Ecto neural progenitor cell (in vitro differentiated cells): ENCODE measurements around the gene GGT6.

Experiments
- DNase-seq: peaks from one replicate; pipeline ENCODE4 v3.0.0-alpha.2; 2018; ENCODE audit warnings: low spot score

The GGT6 gene

DNA sequence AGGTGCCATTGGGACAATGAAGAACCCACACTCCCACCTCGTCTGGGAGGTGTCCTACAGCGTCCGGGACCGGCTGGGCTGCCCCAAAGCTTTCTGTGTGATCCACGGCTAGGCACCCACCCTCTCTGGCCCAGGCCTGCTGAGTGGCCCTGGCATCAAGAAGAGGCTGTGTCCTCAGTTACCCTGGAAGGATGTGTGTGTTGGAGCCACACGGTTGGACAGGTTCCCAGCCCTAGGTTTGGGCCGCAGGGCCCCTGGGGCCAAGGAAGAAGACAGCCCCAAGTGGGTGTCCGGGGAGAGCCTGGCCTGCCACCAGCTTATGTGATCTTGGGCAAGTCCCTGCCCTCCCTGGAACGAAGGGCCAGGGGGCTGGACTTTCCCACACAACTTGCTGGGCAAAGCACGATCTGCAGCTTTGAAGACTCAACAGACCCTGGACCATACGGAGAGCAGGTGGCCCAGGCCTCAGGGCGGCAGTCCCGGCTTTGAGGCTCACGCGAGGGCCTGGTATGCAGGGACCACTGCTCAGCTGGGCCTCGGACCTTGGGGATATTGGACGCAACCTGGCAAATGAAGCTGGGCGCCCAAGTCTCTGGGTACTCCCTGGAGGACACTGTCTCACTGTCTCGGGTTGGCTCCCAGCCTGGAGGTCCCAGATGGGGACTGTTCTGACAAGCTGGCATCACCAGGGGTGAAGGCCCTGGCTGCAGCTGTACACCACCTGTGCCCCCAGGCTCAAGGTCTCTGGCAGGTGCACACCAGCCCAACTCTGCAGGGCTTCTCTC lies 22.7 kb downstream of the GGT6 start:
- no peak for DNase-seq

DNA sequence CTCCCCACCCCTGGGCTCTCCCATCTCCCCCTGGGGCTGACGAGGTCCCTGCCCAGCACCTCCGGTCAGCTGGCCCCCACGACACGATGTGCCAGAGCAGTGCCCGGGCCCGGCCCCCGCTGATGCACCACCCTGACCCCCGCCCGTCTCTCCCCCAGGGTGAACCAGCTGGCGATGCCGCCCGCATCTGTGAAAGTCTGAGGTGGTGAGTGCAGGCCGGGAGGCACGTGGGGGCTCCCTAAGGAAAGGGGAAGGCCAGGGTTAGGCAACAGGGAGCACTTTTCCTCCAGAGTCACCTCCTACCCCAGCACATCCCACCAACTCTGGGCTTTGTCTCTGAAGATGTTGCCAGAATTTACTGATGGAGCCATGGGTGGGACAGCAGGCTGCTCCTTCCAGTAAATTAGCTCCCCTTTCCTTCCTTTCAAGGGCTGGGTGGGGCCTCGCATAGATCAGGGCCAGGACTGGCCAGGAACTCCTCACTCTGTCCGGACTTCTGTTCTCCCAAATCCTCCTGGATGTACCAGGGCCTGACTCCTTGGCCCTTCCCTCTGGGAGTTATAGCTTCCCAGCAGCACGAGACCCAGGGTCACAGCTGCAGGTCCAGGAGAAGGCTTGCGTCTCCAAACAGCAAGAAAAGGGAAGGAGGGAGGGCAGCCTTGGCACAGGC lies 23.5 kb downstream of the GGT6 start:
- DNase-seq, result no peak

DNA sequence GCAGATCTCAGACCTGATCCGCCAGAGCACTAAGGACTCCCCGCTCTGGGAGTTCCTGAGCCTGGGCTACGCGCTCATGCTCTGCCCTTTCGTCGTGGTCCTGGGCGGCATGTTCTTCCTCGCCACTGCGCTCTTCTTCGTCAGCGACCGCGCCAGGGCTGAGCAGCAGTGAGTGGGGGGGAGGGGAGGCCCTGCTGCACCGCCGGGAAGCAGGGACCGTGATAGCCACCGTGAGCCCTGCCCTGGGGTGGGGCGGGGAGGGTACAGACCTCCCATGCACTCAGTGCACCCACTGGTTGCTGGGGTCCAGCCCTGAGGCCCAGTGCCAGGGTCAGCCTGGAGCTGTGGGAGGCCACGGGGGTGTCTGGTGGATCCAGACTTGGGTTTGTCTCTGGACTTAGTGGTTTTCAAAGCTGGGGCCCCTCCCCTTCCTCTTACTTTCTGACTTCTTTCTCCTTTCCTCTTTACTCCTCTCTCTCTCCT lies 24.1 kb downstream of the GGT6 start:
- no peak for DNase-seq

DNA sequence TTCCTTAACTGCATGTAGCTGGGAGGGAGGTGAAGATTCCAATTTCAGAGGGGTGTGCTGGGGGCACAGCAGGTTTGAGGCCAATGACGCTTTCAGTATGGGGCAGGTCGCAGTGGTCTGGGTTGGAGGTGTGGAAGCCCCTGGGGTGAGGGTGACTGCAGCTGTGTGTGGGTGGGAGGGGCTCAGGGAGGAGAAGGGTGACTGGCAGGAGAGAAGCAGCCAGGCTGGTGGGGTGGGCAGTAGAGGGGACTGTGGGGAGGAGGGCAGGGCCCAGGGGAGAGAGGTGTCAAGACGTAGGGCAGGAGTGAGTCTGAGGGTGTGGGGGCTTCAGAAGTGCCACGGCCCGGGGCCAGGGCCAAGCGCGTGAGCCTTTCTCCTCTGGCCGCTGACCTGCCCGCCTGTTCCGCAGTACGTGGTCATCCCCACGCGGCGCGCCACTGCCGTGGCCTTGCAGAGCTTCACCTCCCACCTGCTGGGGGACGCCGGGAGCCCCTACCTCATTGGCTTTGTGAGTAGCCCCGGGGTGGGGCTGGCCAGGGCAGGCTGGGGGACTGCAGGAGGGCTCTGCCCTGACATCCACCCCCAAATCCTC lies 24.6 kb downstream of the GGT6 start:
- no peak for DNase-seq

DNA sequence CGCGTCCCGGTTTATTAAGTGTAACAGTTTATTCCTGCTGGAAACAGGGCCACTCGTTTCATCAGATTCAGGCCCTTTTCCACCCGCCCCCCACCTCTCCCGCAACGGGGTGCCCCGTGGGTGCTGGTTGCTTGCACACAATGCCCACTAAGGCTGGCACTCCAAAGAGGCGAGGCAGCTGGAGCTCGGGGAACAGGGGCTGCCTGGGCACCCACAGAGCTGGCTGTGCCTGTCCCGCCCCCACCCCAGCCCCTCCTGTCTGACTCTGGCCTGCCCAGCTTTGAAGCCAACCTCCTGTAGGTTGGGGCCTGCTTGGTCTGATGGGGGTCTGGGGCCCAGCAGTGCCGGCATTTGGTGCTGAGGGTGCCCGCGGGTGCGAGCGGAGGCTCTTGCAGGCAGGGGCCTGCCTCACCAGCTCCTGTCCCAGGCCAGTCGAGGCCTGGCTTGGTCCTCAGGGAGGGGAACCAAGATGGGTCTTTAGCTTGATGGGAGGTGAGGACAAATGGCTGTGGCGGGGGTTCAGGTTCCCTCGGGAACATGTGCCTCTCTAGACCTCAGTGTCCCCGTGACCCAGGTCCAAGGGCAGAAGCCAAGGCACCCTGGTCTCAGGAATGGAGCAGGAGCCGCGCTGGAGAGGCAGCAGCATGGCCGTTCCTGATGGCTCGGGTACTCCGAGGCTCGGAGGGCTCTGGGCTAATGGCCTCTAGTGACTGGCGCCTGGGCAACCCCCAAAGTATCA lies 25.3 kb downstream of the GGT6 start:
- no peak for DNase-seq

DNA sequence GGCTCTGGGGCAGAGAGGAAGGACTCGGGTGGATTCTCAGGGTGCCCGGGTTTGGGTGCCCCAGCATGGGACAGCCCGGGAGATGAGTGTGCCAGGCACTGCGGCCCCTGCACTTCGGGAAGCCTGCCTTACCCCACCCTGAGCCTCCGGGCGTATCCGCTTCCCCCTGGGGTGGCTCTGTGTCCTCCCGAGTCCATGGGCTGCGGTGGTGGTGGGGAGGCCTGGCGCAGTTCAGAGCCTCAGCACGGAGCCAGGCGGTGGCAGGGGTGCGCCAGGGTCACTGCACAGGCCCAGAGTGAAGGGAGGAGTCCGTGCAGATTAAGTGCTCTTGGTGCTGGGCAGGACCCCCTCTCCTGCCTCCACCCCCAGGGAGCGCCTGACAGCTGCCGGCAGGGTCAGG lies 25.9 kb downstream of the GGT6 start:
- DNase-seq, result no peak

DNA sequence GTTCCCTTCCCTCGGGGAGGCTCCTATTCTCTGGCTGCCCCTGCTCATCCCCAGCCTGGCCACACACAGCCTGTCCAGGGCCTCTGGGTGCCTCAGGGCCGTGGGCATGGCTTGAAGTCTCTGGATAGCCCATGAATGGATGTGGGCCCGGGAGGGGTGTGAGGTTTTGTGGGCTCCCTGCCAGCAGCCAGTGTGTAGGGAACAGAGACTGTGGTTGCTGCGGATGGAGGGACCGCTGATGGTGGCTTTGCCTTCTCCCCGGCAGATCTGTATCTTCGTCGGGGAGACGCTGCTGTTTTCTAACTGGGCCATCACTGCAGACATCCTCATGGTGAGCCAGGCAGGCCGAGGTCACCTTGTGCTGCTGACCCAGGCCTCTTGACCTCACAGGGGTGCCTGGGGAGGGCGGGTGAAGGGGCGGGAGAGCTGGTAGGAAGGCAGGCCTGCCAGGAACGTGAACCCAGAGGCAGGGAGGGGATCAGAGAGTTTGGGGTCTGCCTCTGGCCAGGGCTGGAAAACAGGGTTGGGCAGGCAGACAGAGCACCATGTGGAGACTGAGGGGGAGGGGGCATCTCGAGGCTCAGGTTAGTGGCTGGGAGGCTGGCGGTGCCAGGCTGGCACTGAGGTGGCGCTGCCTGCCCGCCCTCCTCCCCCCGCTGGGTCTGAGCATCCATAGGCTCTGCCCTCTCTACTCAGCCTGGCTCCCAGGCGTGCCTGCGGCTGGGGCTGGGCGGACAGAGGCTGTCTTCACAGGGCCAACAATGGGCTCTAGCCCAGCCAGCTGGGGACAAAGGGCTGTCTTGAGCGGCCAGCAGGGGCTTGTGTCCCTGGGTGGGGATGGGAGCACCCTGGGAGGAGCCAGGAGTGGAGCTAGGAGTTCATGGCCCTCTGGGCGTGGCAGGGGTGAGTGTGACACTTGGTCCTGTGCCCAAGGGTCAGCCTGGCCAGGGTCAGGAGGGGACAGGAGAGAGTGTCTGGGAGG lies 26.6 kb downstream of the GGT6 start:
- DNase-seq, result peak; percentile 73

DNA sequence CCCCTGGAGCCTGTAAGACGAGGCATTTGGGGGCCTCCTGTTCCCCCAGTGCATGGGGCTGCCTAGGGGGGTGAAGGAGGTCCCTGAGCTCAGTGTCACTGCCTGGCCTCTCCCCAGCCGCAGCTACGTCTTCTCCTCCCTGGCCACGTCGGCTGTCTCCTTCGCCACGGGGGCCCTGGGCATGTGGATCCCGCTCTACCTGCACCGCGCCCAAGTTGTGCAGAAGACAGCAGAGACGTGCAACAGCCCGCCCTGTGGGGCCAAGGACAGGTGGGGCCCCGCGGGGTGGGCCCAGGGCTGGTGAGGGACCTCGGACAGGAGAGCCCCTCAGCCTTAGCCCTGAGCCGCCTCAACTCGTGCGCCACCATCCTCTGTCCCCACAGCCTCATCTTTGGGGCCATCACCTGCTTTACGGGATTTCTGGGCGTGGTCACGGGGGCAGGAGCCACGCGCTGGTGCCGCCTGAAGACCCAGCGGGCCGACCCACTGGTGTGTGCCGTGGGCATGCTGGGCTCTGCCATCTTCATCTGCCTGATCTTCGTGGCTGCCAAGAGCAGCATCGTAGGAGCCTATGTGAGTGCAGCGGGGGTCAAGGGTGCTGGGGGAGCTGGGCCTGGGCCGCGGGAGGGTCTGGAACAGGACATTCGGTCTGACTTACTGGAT lies 27.4 kb downstream of the GGT6 start:
- DNase-seq, result no peak

DNA sequence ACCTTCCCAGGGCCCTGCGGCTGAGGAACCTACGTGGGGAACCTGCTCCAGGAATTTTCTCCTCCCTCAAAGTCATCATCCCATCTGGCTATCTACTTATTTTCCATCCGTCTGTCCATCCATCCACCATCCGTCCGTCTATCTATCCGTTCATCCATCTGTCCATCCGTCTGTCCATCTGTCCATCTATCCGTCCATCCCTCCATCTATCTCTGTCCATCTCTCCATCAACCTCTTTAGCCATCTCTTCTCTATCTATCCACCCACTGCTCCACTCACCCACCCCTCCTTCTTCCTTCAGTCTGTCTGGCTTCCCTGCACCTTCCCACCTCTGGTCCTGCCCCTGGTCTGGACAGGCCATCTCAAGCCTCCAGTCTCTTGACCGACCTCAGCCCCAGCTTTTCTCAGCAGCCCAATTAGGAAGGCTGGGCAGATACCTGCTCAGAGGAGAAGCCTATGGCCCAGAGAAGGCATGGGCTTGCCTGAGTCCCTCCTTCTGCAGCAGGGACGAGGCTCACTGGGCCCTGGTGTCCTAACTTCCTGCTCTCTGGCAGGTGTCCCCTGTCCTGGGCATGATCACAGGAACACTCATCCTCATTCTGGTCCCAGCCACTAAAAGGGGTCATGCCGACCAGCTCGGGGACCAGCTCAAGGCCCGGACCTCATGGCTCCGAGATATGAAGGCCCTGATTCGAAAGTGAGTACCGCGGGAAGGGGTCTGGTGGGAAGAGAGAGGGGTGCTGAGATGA lies 28.2 kb downstream of the GGT6 start:
- DNase-seq, result no peak

DNA sequence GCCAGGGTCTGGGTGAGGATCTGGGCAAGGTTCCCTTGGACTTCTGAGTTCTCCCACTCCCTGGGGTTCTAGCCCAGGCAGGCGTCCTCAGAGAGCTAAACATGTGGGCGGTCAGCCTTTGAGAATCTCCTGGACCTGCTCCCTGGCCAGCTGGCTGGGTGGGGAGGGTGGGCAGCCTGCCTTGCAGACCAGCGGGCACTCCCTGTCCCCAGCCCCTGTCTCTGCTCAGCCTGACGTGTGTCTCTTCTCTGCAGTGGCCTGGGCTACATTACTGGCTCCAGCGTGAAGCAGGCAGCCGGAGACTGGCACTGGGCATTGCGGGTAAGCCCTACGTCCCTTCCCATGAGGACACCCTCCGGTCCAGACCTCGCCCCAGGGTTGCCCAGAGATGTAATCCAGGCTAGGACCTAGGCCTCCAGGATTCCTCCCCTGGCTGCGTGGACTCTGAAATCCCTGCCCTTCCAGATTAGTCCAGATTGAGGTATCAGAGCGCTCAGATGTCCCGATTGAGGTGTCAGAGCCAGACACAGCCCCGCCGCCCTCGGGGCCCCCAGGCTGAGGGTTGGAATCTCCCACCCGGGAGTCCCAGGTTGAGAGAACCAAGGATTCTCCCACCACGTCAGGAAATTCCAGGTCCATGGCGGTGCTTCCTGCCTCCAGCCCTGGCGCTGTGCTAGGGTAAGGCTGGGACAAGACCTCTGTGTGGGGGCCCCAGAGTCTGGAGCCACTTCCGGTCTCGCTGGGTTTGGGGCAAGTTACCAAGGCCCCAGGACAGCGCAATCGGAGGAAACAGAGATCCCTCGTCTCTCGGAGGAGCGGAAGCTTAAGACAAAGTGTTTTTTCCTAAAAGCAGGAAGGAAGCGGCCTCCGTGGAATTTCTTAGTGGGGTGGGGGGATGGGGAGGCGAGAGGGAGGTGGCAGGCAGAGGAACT lies 29.3 kb downstream of the GGT6 start:
- DNase-seq, result no peak

DNA sequence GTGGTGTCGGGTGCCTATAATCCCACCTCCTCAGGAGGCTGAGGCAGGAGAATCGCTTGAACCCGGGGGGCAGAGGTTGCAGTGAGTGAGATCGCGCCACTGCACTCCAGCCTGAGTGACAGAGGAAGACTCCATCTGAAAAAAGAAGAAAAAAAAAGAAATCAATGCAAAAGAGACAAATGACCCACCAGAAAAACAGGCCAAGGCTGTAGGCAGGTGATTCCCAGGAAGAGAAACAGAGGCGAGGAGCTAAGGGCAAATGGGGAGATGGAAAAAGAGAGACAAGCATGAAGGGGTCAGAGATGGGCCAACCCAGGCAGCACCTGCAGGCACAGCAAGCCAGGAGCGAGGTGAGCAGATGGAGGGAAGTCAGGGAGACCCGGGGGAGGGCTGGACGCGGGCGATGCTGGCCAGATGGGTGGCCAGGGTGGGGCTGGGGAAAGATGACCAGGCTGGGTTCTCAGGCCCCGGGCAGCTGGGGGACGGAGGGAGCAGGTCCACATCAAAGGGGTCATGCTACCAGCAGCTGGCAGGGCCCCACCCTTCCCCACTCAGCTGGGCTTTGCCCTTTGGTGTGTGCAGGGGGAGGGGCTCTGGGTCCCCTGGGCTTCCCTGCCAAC lies 30.7 kb downstream of the GGT6 start:
- DNase-seq, result no peak

DNA sequence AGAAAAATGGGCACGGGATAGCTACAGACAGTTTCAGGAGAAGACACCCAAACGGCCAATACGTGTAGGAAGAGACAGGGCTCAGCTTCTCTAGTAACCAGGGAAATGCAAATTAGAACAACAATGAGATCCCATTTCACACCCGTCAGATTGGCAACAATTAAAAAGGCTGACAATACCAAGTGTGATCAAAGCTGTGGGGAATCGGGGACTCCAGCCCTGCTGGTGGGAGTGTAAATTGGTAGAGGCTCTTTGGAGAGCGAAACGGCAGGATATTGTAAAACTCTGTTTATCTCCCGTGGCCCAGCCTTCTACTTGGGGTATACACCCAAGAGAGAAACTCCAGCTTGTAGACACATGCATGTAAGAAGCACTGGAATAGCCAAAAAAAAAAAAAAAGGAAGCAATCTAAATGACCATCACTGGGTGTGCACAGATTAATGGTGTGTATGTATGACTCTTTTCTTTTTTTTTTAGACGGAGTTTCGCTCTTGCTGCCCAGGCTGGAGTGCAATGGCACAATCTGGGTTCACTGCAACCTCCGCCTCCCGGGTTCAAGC lies 32.7 kb downstream of the GGT6 start:
- no peak for DNase-seq

DNA sequence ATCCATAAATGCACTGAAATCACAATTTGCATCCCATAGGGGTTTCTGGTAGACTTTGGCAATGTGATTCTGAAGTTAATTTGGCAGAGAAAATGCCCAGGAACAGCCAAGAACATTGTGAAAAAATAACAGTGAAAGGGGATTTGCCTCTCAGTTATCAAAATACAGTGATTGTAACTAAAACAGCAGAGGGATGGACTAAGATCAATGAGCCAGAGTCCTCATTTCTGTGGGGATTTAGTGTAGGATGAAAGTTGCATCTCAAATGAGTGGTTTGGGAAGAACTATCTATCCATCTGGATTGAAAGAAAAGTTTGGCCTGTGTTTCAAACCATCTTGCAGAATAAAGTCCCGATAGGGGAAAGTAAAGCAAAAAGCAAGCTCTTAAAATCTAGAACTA lies 33.2 kb downstream of the GGT6 start:
- no peak for DNase-seq

DNA sequence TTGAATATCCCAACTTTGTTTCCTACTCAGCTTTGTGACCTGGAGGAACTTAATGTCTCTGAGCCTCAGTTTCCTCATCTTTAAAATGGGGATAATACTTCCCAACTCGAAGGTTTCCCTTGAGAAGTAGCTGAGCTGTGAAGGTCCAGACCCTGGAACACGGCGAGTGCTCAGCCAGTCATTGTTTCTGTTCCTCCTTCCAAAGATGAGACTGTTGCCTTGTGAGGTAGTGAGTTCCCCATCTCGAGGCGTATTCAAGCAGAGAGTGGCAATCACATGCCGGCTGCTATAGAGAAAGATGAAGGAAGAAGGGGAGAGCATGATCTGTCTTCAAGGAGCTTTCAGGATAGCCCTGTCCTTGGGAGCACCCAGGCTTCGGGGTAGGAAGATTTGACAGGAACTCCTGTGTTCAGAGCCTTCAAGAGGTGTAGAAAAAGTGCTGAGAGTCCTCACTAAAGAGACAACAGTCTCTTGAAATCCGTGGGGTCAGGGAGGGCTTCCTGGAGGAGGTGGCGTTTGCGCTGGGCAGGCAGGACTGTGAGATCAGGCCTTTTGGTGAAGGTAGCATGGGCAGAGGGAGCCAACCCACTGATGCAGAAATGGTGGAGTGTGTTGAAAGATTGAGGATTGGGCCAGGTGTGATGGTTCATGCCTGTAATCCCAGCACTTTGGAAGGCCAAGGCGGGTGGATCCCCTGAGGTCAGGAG lies 34.5 kb downstream of the GGT6 start:
- DNase-seq, result no peak

DNA sequence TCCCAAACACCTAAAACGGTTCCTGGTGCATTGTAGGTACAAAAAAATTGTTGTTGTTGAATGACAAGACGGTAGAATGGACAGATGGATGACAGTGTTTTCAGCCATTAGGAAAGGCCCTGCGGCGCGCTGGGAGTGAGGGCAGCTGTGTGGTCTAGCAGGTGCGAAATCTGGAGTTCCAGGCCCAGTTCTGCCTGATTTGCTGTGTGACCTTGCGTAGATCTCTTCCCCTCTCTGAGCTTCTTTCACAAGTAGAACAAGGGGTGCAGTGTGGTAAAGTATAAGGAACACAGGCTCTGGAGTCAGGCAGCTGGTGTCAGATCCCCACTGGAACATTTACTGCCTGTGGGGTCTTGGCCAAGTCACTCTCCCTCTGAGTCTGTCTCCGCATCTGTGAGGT lies 36.4 kb downstream of the GGT6 start:
- no peak for DNase-seq

DNA sequence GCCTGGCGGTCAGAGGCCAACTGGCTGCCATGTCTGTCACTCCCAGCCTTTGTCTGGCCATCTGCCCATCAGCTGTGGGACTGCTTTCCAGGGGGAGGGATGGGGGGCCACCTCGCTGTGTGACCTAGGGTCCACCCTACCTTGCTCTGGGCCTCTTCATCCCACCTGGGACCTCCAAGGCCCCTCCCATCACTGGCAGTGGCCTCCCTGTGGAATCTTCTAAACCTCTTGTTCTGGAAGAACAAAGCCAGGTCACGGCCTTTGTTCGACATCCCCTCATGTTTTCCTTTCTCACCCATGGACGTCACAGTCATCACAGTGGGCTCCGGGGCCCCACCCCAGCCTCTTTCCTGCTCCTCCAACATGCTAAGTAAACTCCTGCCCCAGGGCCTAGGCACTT lies 37.7 kb downstream of the GGT6 start:
- DNase-seq, result no peak

DNA sequence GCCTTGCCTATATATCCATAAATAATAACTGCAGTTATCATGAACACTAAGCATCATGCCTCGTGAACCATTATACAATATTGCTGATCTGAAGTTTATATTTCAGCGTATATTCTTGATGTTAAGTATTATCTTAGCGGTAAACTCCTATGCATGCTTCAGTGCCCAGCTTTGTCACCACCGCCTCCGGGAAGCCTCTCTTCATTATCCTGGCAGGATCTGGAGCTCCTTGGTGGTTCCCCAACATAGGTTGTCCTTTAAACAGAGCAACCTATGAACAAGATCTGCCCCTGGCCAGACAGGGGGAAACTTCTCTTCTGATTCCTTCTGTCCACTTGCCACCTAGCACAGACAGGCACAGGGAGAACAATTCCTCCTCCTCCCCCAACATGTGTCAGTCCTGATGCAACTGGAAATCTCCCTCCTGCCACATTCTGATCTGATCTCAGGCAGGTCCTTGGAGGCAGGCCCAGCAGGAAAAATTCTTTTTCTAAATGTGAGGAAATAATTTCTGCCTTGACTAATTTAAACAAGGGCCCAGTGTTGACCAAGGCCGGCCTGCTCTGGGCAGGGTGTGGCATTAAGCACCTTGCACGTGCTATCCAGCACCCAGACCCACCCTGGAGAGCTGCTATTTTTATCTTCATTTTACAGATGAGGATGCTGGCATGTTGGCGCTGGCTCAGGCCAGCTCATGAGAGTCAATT lies 39.3 kb downstream of the GGT6 start:
- no peak for DNase-seq
